SU-DHL-6 (cell line): ENCODE data around the gene NAA40.
A peak's percentile ranks its signal among the peaks of the same experiment; 100 is the strongest.

Source experiments
- H2AFZ ChIP-seq: fragments of 200-600 bp; sonication (generic); 2 replicates; pipeline ENCODE4 v1.6.1; 2014; ENCODE audit warnings: low read depth, mild to moderate bottlenecking, moderate library complexity, mixed read lengths, antibody characterized with exemption, low read length; ENCODE audit not compliant: severe bottlenecking
- H3F3A ChIP-seq: fragments of 200-600 bp; shearing (Covaris generic); 2 replicates; pipeline ENCODE4 v1.6.0; 2016; ENCODE audit warnings: antibody characterized with exemption, mild to moderate bottlenecking; ENCODE audit not compliant: insufficient read depth
- H3K27ac ChIP-seq: fragments of 200-600 bp; sonication (generic); 2 replicates; pipeline ENCODE4 v1.5.1; 2016; ENCODE audit warnings: low read depth, mild to moderate bottlenecking, low read length, moderate library complexity, mixed read lengths
- H3K27me3 ChIP-seq: fragments of 200-600 bp; sonication (generic), shearing (Covaris generic); 2 replicates; pipeline ENCODE4 v1.6.0; 2014; ENCODE audit warnings: mild to moderate bottlenecking, low read length
- H3K36me3 ChIP-seq: fragments of 200-600 bp; sonication (generic); 2 replicates; pipeline ENCODE4 v1.6.1; 2014; ENCODE audit warnings: mild to moderate bottlenecking, low read length, mixed read lengths
- H3K4me2 ChIP-seq: fragments of 300-600, 200-600 bp; shearing (Covaris generic), sonication (generic); 2 replicates; pipeline ENCODE4 v1.6.0; 2014; ENCODE audit warnings: low read length, low read depth, mild to moderate bottlenecking; ENCODE audit not compliant: poor library complexity, severe bottlenecking
- H3K4me3 ChIP-seq: fragments of 200-600 bp; sonication (generic); 2 replicates; pipeline ENCODE4 v1.5.1; 2014; ENCODE audit warnings: antibody characterized with exemption, low read length, mild to moderate bottlenecking, mixed read lengths; ENCODE audit not compliant: insufficient read depth, poor library complexity, severe bottlenecking
- H3K79me2 ChIP-seq: fragments of 200-600 bp; sonication (generic); 2 replicates; pipeline ENCODE4 v1.6.1; 2014; ENCODE audit warnings: mild to moderate bottlenecking, low read length, moderate library complexity; ENCODE audit not compliant: insufficient read depth
- H3K9ac ChIP-seq: fragments of 200-600 bp; sonication (generic); 2 replicates; pipeline ENCODE4 v1.7.0; 2014; ENCODE audit warnings: mild to moderate bottlenecking, low read length
- H3K9me2 ChIP-seq: fragments of 200-600 bp; sonication (generic); replicated peaks from 2 replicates; pipeline ENCODE4 v1.6.1; 2014; ENCODE audit warnings: low read length; ENCODE audit not compliant: insufficient read depth
- H3K9me3 ChIP-seq: fragments of 200-600 bp; sonication (generic); 2 replicates; pipeline ENCODE4 v1.6.1; 2014; ENCODE audit warnings: low read length, mixed read lengths; ENCODE audit not compliant: insufficient read depth
- H4K20me1 ChIP-seq: fragments of 200-600 bp; sonication (generic); 2 replicates; pipeline ENCODE4 v1.6.1; 2014; ENCODE audit warnings: low read depth, mild to moderate bottlenecking, antibody characterized with exemption, low read length, moderate library complexity, mixed read lengths
- EZH2phosphoT487 ChIP-seq: fragments of 200-600 bp; sonication (generic), shearing (Covaris generic); conservative IDR thresholded peaks from 2 replicates; pipeline ENCODE4 v1.6.1; 2018; ENCODE audit warnings: mild to moderate bottlenecking, antibody characterized with exemption, low read length, moderate library complexity, mixed read lengths
- TF ChIP-seq, protein P1 (sequence below): fragments of 200-600 bp; sonication (generic); IDR thresholded peaks from one replicate; pipeline ENCODE4 v1.5.1; 2017; ENCODE audit warnings: antibody characterized with exemption, mild to moderate bottlenecking, low read length, moderate library complexity; ENCODE audit not compliant: insufficient read depth, poor library complexity, severe bottlenecking

Gene NAA40

DNA sequence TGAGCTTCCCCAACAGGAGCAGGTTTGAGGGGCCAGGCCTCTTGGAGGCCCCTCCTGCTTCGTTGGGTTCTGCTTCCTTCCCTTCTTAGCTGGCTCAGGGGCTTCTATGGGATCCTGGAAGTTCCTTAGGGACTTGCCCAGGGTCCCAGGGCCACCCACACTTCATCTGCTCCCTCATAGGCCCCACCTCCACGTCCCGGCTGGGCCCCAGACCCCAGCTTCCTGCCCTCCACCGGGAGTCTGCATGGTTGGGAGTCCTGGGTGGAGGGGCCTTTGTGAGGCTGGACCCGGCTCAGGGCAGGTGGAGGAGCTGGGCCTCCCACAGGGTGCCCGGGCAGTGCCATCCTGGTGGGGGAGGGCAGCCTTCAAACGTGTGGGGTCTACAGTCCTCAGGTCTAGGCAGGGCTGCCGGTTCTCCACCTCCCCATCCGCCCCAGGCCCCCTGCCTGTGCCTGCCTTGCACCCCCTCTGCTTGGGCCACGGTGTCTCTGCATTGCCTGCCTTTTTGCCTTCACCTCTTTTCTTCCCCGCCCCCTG is 59.1 kb downstream of the NAA40 start:
- Histone ChIP-seq H3K4me3 (no peak overlapping the region), H3K79me2 (no peaks in the 10 kb centered on the region), H4K20me1 (no peaks in the 10 kb centered on the region), H3K27ac (no peak overlapping the region), H2AFZ (no peak overlapping the region), H3K27me3 (no peaks in the 10 kb centered on the region), H3K9me2 (no peaks in the 10 kb centered on the region), H3K9ac (no peak overlapping the region), H3K4me2 (no peak overlapping the region), H3K36me3 (no peaks in the 10 kb centered on the region), H3K9me3 (no peaks in the 10 kb centered on the region), H3F3A (no peaks in the 10 kb centered on the region)
- no peak for TF ChIP-seq EZH2phosphoT487
- TF ChIP-seq, protein P1, sequence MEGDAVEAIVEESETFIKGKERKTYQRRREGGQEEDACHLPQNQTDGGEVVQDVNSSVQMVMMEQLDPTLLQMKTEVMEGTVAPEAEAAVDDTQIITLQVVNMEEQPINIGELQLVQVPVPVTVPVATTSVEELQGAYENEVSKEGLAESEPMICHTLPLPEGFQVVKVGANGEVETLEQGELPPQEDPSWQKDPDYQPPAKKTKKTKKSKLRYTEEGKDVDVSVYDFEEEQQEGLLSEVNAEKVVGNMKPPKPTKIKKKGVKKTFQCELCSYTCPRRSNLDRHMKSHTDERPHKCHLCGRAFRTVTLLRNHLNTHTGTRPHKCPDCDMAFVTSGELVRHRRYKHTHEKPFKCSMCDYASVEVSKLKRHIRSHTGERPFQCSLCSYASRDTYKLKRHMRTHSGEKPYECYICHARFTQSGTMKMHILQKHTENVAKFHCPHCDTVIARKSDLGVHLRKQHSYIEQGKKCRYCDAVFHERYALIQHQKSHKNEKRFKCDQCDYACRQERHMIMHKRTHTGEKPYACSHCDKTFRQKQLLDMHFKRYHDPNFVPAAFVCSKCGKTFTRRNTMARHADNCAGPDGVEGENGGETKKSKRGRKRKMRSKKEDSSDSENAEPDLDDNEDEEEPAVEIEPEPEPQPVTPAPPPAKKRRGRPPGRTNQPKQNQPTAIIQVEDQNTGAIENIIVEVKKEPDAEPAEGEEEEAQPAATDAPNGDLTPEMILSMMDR = no peak

DNA sequence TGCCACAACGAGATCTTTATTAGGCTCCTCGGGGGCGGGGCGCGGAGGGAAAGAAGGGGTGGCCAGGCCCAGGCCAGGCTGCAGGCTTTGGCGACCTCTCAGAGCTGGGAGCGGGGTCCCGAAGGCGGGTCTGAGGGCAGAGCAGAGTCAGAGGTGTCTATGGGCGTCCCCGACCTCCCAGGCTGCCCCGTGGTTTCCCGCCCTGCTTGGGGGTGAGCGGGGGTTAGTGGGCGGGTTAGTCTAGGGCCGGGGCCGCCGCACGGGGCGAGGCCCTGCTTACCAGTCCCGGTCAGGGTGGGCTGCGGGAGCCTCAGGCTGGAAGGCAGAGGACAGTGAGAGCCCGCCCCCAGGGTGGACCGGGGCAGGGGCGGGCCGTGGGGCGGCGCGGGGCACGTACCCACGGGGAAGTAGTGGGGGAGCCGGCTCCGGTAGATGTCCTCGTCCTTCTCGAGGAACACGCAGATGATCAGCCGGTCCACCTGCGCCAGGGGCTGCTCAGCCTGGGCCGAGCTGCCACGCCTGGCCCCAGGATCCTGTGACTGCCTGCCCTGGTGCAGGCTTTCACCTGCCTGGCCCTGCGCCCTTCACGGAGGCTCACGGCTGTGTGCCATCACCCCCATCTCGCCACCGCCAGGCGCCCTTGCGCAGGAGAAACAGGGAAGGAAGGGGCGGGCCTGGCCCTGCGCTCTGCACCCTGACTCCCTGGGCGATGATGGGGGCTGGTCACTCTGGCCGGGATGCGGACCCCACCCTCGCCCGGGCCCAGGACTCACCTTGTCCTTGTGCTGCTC is 60.0 kb downstream of the NAA40 start:
- H3K4me3 ChIP-seq = no peak overlapping the region

DNA sequence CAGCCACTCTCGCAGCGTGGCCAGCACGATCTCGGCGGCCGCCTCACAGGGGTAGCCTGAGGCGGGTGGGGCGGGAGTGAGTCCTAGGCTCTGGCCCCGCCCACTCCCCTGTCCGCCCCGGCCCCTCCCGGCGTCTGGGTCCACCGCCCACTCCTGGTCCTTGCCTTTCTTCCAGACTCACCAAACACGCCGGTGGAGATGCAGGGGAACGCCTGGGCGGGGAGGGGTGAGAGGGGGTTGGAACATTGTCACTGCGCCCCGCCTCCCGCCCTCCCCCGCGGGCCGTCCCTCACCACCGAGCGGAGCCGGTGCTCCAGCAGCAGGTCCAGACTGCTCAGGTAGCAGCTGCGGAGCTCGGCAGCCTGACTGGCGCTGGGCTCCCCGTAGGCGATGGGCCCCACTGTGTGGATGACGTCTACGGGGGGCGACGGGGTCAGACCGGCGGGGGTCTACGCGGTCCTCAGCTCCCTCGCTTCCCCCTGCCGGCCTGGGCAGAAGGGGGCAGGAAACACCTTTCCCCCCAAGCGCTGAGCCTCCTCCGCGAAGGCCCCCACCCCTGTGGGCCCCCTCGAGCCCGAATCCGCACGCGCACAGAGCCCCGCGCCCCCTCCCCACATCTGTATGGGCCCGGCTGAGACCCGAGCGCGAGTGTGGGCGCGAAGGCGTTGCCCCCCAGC is 60.7 kb downstream of the NAA40 start:
- H3K79me2 ChIP-seq = no peaks in the 10 kb centered on the region
- no peaks in the 10 kb centered on the region for H3K36me3 ChIP-seq
- no peaks in the 10 kb centered on the region for H3K9me3 ChIP-seq
- no peak overlapping the region for H2AFZ ChIP-seq
- H3K27me3 ChIP-seq = no peaks in the 10 kb centered on the region
- H3K4me2 ChIP-seq = peak overlapping the region; percentile 35
- TF ChIP-seq EZH2phosphoT487 = no peak
- TF ChIP-seq, protein P1 = no peak
- no peak overlapping the region for H3K9ac ChIP-seq
- H3K4me3 ChIP-seq = no peak overlapping the region
- no peaks in the 10 kb centered on the region for H3F3A ChIP-seq
- no peaks in the 10 kb centered on the region for H4K20me1 ChIP-seq
- no peak overlapping the region for H3K27ac ChIP-seq
- H3K9me2 ChIP-seq = no peaks in the 10 kb centered on the region

More for the DNA sequence above, 60.0 kb downstream of the NAA40 start:
- Histone ChIP-seq H3K9ac (no peak overlapping the region), H3K9me3 (no peaks in the 10 kb centered on the region), H2AFZ (no peak overlapping the region), H3K9me2 (no peaks in the 10 kb centered on the region), H3K27ac (no peak overlapping the region), H3K79me2 (no peaks in the 10 kb centered on the region), H3K4me2 (peak overlapping the region; percentile 35), H3K27me3 (no peaks in the 10 kb centered on the region), H4K20me1 (no peaks in the 10 kb centered on the region), H3F3A (no peaks in the 10 kb centered on the region), H3K36me3 (no peaks in the 10 kb centered on the region)
- no peak for TF ChIP-seq EZH2phosphoT487
- TF ChIP-seq, protein P1 = no peak
